HEK293T (cell line): ENCODE data around the gene NDUFV3.
"Not testable (repeated sequence)": the region's sequence is repeated elsewhere in the genome, so short reads cannot be mapped to it uniquely, and the experiment has no call there.

Experiments used
- BHLHE40 ChIP-seq: fragments of 450-650 bp; IDR thresholded peaks from 2 replicates; pipeline ENCODE4 v1.6.1; 2016; ENCODE audit warnings: mild to moderate bottlenecking, moderate library complexity, borderline replicate concordance
- FOXK2 ChIP-seq: fragments of 450-650 bp; IDR thresholded peaks from 2 replicates; pipeline ENCODE4 v1.6.1; 2016; ENCODE audit warnings: mild to moderate bottlenecking
- FOXM1 ChIP-seq: fragments of 450-650 bp; IDR thresholded peaks from 2 replicates; pipeline ENCODE4 v1.6.1; 2017; ENCODE audit warnings: mild to moderate bottlenecking, borderline replicate concordance
- NFRKB ChIP-seq: fragments of 450-650 bp; IDR thresholded peaks from 2 replicates; pipeline ENCODE4 v1.6.1; 2016; ENCODE audit warnings: mild to moderate bottlenecking, moderate library complexity
- SP1 ChIP-seq: fragments of 450-650 bp; IDR thresholded peaks from 2 replicates; pipeline ENCODE4 v1.6.1; 2017
- SUZ12 ChIP-seq: fragments of 450-650 bp; IDR thresholded peaks from 2 replicates; pipeline ENCODE4 v1.6.1; 2016; ENCODE audit warnings: mild to moderate bottlenecking

DNA sequence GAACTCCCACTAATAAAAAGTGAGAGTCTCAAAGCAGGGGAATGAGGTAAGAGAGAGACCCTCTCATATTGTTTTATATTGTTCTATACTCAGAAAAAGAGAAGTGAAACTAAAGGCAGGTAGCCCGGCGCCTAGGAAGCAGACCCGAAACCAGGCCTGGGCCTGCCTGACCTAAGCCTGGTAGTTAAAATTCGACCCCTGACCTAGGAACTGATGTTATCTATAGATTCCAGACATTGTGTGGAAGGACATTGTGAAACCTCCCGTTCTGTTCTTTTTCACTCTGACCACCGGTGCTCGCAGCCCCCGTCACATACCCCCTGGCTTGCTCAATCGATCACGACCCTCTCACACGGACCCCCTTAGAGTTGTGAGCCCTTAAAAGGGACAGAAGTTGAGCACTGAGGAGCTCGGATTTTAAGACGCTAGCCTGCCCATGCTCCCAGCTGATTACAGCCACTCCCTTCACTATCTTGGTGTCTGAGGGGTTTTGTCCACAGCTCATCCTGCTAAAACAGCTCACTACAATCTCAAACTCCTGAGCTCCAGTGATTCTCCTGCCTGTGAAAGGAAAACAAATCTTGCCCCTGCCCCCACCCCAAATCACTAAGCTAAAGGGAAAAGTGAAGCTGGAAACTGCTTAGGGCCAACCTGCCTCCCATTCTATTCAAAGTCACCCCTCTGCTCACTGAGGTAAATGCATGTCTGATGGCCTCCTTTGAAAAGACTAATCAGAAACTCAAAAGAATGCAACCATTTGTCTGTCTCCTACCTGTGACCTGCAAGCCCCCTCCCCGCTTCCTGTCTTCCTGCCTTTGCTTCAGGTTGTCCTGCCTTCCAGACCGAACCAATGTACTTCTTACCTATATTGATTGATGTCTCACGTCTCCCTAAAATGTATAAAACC lies 44.2 kb downstream of the NDUFV3 start:
- not testable (repeated sequence) for TF ChIP-seq FOXK2, SUZ12, NFRKB, FOXM1, SP1, BHLHE40
